Femur (tissue), 1 donor: ENCODE data around the gene TMA7B.

ENCODE experiments used
- DNase-seq: peaks from one replicate; pipeline ENCODE4 v3.0.0-alpha.2; 2017

Gene TMA7B

GRCh38 chr22:39955675-39956074, 4.5 kb upstream of the TMA7B start:
- no peak for DNase-seq

DNA sequence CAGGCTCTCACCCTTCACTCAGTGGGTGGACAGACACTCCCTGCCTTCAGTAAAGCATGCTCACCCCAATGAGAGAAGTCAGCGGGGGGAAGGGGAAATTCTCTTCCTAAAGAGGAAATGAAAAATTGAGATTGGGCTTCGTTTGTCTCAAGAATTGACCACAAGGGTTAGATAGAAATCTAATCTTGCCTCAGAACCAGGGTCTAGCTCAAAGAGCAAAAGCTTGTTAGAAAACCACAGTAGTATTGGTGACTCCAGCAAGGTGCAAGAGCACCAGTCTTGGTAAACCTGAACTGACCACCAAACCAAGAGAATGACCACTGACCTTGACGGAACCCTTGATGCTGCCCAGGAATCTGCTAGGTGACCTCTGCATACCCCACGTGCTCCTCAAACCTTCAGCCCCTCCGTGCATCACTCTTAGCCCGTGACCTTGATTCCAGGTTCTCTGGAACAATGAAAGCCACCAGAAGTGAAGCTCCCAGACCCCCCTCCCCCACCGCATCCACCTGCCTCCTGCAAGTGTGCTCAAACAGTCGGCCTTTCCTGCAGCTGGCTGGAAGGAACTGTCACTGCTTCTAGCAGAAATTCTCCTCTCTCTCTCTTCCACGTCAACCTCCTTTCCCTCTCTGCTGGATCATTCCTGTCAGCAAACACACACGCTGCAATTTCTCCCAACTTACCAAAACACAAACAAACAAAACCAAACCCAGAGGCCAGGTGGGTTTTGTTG, 3.1 kb upstream of the TMA7B start:
- no peak for DNase-seq

- no peak for DNase-seq
Measured at GRCh38 chr22:39958009-39958711, 2.0 kb upstream of the TMA7B start.

DNA sequence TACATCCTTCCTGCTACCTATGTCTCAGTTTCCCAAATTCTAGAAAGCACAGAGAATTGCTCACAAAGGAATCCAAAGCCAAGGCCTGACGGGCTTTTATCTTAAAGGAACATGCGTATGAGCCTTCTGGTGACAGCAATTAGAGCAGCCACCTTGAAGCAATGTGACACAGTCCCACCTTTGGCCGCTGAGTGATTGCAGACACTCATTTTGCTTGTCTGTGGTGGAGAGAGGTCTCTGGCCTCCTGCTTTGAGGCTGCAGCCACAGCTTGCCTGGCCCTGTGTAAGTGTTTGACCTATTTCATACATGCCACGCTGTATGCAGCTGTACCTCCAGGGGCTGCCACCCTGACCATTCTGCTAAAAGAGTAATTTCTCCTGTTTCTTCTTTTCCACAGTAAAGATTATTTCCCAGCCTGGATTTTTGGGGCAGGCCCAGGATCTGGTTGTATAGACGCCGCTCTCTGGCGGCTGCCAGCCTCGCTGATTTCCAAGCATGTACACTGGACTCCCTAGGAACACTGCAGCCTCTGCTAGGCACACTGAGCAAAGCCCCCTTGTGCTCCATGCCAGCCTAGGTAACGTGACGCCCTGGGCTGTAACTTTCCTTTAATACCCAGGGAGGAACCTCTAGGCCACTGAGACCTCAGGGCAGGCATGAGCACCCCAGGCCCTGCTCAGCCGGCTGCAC, 1.1 kb upstream of the TMA7B start:
- no peak for DNase-seq

DNA sequence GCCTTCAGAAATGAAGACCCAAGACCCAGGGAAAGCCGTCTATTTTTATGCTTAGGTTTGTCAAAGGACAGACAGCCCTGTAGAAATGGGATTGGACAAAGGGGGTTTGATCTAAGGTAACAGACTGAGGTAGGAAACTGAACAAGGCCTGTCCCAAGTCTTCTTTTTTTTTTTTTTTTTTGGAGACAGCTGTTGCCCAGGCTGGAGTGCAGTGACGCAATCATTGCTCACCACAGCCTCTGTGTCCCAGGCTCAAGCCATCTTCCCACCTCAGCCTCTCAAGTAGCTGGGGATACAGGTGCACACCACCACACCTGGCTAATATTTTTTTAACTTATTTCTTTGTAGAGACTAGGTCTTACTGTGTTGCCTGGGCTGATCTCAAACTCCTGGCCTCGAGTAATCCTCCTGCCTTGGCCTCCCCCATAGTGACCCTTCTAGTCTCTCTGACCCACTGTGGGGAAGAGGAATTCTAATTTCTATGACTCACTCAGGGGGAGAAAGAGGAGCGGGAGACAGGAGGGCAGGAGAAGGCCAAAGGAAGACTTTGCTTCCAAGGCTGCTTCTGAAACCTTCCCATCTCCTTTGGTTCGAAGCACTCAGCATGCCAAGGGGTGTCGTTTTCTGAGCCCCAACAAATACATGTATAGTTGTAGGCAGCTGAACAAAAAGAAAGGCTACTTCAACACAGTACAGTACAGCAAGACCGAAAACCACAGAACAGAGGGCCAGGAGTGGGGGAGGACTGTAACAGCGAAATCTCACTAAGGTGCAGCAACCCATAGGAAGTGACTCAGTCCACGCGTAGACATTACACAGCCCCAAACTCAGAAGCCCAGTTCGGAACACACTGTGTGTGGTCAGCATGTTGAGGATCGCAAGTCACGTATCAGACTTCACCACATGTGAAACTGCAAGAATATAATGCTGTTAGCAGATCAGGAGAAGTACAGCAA, 872 bp downstream of the TMA7B start:
- DNase-seq = peak; percentile 39

- DNase-seq = no peak
Measured at GRCh38 chr22:39962071-39962470, 1.9 kb downstream of the TMA7B start.

- no peak for DNase-seq
Measured at GRCh38 chr22:39965748-39966147, 5.6 kb downstream of the TMA7B start.

DNA sequence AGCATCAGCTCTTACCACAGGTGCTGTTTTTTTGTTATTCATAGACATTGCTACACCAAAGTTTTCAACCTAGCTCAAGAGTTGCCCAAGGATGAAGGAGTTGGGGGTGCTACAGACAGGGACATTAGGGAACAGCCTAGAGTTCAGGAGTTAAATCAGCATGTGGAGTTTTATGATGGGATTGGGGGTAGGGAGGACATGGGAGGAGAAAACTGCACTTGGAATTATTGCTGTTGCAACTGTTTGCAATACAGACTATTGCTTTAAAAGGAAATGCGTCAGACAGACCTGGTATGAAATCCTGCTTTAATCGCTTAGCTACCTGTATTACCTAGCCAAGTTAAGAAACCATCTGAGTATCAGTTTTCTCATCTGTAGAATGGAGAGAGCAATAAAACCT, 6.3 kb downstream of the TMA7B start:
- no peak for DNase-seq

DNA sequence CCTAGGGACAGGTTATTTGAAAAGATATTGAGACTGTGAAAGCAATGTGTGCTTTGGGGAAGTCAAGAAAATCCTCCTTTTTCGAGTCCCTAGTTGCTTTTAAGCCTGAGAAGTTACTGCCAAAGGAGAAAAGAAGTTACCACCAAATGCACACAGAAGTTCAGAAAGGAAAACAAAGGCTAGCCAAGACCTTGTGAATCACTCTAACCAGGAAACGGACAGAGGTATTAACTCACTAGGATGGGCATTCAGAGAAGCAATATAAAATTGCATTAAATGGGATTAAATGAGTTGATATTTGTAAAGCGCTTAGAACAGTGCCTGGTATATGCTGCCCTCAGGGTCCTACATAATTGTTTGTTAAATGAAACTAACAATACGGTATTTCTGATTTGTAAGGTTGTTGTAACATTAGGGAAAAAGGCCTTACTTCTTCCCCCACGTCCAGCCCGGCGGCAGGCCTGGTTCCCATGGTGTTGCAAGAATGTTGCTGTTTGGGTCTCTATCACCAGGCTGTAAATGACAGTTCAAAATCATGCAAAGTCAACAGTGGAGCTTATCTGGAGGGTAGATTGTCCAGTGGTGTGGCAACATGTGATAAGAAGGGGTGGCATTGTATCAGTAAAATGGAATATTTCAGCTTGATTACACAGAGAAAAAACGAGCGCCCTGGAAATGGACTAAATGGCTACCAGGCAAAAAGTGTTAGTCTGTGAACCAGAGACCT, 7.1 kb downstream of the TMA7B start:
- DNase-seq = no peak

- no peak for DNase-seq
Measured at GRCh38 chr22:39967996-39968972, 8.1 kb downstream of the TMA7B start.

GRCh38 chr22:39970742-39971141, 10.5 kb downstream of the TMA7B start:
- DNase-seq = no peak

DNA sequence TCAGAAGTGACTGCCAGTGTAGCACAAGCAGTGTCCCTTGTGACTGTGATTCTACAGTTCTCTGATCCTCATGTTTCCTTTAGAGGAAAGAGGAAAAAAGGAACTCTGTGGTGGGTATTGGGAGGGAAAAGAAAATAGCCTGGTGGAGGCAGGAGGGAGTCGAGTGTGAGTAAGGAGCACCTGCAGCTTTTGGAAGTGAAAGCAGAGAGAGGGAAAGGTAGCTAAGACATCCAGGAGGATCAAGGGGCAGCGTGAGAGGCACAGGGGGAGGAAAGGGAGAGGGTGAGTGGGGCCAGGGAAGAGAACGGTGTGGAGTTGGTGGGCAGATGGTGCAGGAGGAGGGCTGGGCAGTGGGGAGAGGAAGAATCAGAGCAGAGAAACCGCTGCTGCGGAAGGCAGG, 12.4 kb downstream of the TMA7B start:
- no peak for DNase-seq

- no peak for DNase-seq
Measured at GRCh38 chr22:39973656-39974055, 13.5 kb downstream of the TMA7B start.

DNA sequence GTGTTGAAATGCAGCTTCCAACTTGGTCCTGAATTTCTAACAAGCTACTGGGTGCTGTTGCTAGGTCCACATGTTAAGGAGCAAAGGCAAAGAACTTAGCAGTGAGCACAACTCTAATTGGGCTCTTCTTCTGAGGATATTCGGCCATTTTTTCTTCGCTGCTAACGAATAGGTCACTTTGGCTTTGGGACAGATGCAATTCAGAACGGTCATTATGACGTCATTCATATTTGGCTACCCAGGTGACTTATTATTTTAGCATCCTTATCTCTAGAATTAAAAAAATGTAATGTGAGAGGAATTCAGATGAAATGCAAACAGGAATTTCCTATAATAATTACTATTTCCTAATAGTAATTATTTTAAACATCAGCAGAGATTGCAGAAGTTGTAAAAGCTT, 13.9 kb downstream of the TMA7B start:
- DNase-seq = no peak

DNA sequence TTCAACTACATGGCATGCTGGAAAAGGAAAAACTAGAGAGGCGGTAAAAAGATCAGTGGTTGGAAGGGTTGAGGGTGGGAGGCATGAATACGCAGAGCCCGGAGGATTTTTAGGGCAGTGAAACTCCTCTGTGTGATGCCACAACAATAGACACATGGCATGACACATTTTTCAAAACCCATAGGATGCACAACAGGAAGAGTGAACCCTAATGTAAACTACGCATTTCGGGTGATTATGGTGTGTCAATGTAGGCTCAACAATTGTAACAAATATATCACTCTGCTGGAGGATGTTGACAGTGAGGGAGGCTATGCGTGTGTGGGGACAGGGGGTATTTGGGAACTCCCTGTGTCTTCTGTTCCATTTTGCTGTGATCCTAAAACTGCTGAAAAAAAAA, 18.9 kb downstream of the TMA7B start:
- no peak for DNase-seq

DNA sequence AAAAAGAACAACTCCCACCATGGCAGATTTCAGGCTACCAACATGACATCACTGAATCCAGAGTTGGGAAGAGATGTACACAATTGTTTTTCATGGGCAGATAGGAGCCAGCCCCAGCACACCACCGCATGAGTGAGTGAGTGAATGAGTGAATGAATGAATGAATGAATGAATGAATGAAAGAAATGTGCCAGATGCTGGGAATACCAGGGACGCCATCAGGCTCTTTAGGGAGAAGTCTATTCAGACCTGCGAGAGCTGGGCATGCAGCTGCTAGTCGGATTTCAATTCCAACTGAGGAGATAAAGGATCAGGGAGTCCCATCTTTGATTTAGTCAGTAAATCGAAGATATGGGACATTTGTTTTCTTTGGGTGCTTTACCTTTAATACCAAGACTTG, 19.3 kb downstream of the TMA7B start:
- DNase-seq = no peak

GRCh38 chr22:39980596-39980995, 20.4 kb downstream of the TMA7B start:
- no peak for DNase-seq

GRCh38 chr22:39983346-39983745, 23.1 kb downstream of the TMA7B start:
- DNase-seq = no peak

- no peak for DNase-seq
Measured at GRCh38 chr22:39984006-39984405, 23.8 kb downstream of the TMA7B start.

- no peak for DNase-seq
Measured at GRCh38 chr22:39984746-39985145, 24.5 kb downstream of the TMA7B start.
